ENCODE measurements around the gene CBLIF.

DNA sequence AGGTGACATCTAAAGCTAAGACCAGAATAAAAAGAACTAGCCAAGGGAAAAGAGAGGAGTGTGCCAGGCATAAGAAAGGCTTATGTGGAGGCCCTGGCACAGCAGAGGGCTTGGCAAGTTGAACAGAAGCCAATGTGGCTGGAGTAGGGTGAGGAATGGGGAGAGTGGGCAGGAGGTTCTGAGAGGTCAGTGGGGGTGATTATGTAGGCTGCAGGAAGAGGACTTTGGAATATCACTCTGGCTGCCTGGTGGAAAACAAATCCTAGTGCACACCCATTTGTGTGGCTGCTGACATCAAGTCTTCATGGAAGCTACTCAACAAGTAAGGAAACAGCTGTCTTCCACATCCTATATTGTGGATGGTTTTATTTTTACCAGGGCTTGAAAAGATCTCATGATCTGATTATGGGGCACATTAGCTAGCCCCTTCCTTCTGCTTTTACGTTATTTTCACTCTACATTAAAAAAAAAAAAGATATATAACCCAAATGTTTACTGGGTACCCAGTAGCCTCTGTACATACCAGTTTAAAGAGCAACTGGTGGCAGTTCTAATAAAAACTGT is 38.2 kb downstream of the CBLIF start:
- TF ChIP-seq CTCF (IDR thresholded peaks at IDR 0.05; ENCODE audit: insufficient read depth, low read length, poor library complexity, severe bottlenecking) (no peak), EZH2phosphoT487 (conservative IDR thresholded peaks at IDR 0.05; ENCODE audit: low read length) (no peak)
